HG03064 (cell line): ENCODE measurements around the gene SLIT3.

Source experiments
- ATAC-seq: cut with Tn5 transposase; IDR thresholded peaks from one replicate; pipeline ENCODE4 v1.9.1; 2021; ENCODE audit warnings: low read depth; ENCODE audit not compliant: unreplicated experiment

Gene SLIT3

DNA sequence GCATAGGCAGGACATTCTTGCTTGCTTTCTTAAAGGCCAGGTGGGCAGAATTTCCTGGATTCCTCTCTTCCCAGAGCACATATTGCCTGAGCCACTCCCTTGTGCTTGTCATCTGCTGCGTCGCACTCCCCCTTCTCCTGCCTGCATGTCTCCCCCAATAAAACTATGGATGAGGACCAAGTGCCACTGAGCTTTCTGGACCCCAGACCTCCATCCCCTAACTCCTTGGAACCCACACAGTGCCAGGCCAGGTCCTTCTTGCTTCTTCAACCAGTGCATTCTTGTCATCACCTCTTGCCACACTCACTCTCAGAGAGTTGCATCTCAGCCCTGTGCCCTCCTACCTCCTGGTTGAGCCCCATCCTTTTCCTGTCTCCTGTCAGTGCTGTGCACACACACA, 563.9 kb downstream of the SLIT3 start:
- no peak for ATAC-seq

DNA sequence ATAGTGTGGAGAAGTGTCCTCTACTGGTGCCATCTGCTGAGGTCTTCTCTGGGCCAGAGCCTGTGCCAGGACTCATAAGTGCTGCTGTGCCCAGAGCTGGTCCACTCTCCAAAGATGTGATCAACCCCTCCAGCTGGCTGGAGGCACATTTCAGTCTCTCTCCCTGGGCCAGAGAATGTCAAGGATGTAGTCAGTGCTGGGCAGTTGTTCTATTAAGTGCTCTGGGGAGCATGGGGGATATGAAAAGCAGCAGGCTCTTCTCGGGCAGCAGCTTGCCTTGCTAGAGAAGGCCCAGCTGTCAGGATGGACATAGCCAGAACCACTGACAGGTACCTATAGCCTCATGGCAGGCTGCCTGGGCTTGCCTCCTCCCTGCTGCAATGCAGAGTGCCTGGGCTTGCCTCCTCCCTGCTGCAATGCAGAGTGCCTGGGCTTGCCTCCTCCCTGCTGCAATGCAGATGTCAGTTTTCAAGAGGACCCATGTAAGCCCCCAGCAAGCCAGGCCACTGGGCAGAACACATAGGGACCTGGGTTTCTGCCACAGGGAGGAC, 564.6 kb downstream of the SLIT3 start:
- no peak for ATAC-seq

DNA sequence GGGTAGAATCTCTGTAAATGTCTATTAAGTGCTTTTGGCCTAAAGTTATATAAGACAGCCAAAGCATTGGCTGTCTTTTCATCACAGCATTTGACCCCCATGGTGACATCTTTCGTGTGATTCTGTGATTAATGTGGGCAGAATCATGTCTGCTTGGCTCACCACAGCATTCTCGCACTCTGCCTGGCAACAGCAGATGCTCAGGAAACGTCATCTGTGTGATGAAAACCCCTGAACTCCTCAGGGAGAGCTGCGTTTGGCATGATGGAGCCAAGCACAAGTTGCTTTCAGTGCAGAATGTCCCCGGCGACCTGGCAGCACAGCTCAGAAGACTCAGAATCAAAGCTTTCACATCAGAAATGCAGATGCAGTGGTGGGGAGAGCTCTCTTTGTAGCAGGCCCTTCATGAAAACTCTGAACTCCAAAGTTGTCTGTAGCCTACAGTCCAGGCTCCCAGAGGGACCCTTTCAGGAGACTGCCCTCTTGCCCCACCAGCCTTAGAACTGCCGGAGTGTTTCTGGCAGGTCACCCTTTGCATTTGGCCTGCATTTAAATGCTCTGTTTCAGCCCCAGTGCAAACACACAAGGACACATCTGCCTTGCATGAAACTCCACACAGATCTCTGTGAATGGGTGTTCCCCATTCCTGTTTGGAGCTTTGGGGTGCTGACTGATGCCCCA, 566.2 kb downstream of the SLIT3 start:
- no peak for ATAC-seq

DNA sequence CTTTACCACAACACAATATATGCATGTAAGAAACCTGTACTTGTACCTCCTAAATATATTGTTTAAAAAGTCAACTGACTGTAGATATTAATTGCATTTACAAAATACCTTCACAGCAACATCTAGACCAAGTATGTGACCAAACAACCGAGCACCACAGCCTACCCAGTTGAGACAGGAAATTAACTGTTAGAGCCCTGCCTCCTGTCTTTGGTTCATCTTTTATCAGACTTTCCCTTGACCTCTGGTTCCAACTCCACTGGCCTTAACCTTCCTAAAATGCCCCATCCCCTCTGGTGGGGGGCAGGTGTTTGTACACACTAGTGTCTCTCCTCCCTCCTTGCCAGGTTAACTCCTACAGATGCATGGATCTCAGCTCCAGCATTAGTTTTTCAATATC, 566.8 kb downstream of the SLIT3 start:
- ATAC-seq, result no peak

DNA sequence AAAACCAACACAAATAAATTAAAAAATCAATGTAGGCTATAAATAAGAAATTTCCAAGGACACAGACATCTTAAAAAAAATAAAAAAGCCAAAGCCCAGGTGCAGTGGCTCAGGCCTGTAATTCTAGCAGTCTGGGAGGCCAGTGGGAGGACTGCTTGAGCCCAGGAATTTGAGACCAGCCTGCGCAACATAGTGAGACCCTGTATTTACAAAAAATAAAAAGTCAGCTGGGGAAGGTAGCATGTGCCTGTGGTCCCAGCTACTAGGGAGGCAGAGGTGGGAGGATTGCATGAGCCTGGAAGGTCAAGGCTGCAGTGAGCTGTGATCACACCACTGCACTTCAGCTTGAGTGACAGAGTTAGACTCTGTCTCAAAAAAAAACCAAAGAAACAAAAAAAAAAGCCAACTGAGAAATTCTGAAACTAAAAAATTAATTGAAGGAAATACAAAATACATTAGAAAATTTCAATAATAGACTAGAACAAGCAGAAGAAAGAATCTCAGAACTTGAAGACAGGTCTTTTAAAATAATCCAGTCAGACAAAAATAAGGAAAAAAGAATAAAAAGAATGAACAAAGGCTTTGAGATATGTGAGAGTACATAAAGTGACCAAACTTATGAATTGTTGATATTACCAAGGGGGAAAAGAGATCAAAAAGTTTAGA, 572.3 kb downstream of the SLIT3 start:
- ATAC-seq, result no peak

DNA sequence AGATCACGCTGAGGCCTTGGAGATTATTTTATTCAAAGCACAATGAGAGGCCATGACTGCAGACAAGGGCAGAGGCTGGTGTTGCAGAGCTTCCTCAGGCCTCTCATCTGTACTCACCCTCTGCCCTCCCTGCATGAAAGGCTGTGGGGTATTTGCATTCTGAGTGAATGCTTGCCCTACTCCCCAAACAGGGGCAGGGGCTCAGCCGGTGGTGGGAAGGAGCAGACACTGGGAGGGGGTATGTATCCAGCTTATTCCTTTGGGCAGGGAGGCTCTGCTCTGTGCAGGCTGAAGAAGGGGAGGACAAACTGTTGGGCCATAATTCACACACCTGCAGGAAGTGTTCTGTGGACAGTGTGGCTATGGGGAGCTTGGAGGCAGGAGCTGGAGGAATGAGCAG, 573.4 kb downstream of the SLIT3 start:
- no peak for ATAC-seq

DNA sequence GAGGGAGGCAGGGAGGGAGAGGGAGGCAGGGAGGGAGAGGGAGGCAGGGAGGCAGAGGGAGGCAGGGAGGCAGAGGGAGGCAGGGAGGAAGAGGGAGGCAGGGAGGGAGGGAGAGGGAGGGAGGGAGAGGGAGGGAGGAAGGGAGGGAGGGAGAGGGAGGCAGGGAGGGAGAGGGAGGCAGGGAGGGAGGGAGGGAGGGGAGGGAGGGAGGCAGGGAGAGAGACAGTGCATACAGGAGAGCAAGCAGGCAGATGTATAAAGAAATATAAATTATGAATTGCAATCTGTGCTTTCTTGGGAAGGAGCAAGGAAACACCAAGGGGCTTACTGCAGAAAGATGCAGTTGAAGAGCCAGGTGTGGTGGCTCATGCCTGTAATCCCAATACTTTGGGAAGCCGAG, 574.6 kb downstream of the SLIT3 start:
- no peak for ATAC-seq

DNA sequence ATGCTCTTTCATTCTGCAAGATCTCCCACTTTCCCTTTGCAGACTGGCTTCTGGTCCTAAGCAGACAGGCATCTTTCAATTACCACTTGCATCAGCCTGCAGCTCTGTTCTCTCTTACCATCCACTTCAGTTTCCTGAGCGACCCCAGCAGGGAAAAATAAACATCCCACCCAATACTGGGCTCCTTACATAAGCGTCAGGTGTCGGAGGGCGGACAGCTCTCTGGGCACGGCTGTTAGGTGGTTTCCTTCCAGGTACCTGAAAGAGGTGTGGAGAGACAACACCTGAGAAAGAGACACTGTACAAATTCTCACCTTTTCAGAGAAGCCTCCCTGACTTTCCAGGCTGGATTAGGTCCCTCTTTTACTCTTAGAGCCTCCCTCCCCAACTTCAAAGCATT, 576.7 kb downstream of the SLIT3 start:
- ATAC-seq, result no peak

DNA sequence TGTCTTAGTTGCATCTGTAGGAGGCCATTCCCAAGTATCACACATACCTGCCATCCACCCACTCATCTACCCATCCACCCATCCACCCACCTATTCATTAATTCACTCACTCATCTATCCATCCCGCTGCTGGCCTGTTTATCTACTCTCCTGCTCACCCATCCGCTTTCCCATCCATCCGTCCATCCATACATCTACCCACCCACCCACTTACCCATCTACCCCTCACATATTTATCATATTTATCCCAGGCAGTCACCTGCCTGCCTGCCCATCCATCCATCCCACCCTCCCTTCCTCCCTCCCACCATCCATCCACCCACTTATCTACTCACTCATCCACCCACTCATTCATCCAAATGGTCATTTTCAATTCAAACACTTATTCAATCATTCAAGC, 577.9 kb downstream of the SLIT3 start:
- no peak for ATAC-seq

DNA sequence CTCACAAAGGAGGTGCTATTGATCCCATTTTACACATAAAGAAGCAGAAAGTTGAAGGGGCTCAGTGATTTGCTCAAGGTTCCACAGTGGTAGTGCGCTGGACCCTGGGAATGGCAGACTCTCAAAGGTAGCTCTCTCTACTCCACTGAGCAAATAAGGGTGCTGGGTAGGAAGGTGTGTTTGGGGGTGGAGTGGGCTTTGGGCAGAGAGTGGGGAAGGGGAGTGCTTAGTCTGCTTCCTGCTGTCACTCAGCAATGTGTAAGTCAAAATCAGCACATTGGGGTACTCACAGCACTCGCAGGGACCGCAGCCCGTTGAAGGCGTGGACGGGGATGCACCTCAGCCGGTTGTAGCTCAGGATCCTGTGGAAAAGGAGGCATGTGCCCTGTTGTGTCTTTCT, 579.0 kb downstream of the SLIT3 start:
- no peak for ATAC-seq

DNA sequence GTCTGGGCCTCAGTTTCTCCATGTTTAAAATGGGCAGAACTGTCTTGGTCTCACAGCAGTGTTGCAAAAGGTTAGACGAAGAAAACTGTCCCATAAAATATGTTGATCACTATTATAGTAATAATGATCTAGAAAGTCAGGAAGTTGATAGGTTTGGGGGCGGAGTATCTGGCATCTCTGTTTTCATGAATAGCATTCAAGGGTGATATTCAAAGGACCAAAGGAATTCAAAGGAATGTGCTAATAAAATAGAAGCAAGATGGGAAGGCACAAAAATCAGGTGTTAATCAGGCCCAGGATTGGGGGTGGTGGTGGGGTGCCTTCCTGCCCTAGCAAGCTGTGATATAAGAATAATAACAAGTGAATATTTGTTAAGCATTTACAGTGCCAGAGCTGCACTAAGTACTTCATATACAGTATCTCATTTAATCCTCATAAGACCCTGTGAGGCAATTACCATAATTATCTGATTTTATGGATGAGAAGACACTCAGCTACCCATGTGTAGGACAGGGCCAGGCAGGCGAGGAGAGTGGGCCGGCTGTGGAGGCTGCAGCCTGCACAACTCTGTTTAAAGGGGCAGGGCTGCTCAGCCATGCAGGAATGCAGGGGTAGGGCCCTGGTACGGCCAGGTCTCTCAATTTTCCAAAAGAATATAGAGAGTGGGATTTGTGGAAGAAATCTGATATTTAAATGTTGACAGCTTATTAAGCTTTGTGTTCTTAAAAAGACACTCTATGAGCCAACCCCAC, 579.8 kb downstream of the SLIT3 start:
- ATAC-seq, result no peak

DNA sequence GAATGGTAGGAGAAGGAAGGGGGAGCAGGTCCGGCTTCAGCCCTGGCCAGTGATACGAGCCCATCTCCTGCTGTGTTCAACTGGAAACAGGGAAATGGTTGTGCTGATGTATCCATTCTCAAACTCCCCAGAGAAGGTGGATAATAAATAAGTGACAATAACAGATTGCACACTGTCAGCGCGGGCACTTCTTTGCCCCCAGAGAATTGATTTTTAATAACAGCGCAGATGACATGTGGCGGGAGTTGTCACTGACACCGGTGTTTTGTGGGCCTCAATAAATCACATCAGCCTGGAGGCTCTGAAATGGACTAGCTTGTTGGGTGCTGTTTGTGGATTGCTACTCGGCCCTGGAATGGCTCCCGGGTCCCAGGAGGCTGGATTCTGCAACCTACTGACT, 580.4 kb downstream of the SLIT3 start:
- ATAC-seq, result no peak

DNA sequence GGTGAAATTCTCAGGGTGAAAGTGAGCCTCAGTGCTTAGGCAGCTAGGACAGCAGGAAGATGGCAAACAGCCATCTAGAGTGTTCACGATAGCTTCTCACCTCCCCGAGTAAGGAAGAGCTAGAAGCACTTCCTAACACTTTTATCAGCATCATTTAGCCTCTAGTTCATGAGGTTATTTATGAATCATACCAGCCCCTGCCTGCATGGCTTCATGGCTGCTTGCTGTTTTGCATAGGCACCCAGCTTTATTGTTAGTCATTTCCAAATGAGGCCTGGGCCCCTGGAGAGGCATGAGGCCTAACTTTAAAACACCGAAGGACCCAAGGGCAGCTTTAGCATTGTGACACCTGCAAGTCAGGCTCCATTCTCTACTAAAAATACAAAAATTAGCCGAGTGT, 586.9 kb downstream of the SLIT3 start:
- ATAC-seq, result no peak

DNA sequence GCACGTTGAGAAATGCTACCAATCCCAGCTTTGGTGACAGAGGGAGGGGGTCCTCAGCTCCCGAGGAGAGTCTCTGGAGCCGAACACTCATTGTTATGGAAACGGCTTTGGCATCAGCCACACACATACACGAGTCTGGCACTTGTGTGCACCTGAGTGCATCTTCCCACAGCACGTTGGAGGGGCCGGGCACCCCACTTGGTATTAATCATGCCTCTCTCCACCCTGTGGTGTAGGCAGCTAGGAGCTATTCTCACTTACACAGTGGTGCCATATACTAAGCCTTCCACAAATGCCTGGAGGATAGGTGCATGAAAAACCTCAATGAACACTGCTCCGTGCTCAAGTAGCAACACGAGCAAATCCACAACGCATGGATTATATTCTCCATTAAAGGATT, 587.9 kb downstream of the SLIT3 start:
- ATAC-seq, result no peak

DNA sequence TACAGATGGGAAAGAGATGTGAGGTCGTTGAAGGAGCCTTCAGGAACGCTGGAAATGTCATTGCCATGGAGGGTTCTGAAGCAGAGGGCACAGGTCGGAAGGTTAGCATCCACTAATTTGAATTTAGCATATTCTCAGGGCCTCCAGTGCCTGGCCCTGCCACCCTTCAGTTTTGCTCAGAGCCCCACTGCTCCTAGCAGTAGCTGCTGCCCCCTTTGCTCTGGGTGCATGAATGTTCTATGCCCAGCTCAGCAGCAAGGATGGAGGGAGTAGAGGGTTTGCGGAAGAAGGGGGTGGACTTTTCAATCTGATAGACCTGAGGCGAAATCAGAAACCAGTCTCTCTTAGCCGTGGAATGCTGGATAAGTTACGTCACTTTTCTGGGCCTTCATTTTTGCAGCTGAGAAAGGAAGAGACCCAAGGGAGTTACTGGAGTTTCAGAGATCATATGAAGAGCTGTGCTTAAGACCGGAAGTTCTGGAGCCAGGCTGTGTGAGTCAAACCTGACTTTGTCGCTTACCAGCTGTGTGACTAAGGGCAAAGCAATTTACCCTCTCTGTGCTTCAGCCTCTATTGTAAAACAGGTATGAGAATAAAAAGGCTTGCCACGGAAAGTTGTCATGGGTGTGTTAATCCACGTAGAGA, 588.5 kb downstream of the SLIT3 start:
- no peak for ATAC-seq

DNA sequence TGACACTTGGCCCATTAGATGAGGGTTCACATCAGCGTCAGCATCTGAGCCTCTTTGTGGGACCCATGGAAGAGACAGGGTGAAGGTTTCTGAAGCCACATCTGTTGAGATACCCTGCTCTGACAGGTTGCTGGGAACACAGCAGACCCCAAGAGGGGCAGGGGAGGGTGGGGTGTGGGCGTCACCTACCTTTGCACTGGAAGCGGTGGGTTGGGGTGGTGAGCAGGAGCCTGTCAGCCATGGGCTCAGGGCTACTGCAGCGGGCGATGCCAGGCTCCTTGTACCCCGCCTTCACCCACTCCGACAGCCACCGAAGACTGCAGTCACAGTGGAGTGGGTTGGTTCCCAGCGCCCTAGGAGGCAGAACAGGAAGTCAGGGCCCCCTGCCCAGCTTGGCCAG, 590.2 kb downstream of the SLIT3 start:
- ATAC-seq, result no peak

DNA sequence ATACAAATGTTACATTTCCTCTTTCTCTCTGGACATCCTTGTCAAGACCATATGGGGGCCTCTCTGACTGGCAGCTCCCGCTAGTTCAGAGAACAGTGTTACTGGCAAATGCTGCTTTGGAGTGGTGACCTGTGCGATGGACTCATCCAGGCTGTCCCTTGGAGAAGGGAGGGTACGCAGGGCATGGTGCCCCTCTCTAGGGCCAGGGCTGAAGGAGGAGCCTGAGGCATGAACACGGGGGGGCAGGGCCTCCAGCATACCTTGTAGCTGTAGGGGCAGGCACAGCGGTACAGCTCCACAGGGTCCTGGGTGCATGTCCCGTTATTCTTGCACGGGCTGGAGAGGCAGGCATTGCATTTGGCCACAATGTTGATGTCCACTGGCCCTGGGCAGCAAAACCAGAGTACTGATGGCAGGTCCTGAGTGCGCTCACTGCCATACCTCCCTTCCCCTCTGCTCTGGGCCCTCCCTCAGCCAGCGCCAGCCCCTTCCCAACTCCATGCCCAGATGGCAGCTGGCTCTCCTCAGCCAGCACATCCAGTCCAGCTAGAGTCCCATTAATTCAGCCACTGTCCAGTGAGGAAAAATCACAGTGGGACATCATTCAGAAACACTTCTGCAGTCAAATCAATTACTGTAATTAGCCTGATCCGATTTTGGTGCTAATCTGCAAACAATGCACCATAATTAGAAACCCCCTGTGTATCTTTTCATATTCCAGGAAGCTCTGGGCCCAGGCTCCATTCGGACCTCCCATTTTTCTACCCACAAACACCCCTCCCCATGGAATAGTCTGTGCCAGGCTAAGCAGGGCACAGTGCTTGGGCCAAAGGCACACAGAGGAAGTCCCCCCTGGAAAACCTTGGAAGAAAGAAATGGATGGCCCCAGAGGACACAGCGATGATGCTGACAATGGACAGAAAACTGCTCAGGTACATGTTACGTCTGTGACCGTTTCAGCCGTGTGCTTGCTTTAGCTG, 592.9 kb downstream of the SLIT3 start:
- no peak for ATAC-seq

DNA sequence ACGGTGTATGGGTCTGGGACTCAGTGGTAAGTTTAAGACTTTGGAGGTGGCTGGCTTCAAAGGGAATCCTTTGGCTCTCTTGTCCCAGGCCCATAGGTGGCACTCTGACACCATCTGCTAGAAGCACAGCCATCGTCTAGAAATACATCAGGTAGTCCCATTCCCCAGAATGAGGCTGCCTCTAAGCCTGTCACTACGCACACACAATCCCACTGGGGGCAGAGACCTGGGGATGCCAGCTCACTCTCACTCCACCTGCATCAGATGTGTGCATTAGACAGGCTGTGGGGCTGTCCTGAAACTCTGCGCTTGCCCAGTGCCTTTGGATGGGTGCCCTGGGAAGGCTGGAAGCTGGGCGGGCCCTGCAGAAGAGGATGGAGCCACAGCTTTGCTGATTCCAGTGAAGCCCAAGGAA, 594.3 kb downstream of the SLIT3 start:
- no peak for ATAC-seq

DNA sequence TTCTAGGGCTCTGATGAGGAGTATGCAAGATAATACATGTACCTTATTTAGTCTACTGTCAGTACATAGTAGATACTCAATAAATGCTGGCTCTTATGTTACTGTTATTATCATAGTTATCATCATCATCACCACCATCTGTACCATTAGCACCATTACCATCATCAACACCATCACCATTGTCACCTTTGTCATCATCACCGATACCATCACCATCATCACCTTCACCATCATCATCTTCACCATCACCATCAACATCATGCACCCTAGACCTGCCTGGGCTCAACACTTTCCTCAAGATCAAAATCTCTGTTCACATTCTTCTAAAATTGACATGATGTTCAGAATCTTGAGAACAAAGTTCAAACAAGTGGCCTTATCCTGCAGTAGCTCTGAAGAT, 595.6 kb downstream of the SLIT3 start:
- ATAC-seq, result no peak

DNA sequence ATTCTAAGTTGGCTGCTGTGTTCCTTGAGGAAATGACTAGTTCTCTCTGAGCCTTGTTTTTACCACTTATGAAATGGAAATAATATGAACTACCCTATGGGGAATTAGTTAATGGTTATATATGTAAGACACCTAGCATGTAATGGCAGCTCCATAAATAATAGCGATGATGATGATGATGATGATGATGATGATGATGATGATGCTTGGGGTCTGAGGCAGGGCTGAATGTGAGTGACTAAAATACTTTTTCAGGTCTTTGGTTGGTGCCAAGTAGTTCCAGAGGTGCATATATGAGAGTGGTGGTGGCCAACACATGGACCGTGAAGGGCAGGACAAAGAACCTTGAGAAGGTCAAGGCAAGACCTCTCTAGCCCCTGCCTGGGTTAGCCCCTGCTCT, 598.4 kb downstream of the SLIT3 start:
- ATAC-seq, result no peak
